Tongue (tissue), 2 donors: ENCODE data around the gene EXOSC5. TPM values are rescaled to one million over a fixed set of nuclear protein-coding genes. Genes with fewer than 3 reads are reported as not detected.
"Not testable (repeated sequence)": the region's sequence is repeated elsewhere in the genome, so short reads cannot be mapped to it uniquely, and the experiment has no call there.

Source experiments
- DNase-seq: peaks from one replicate; pipeline ENCODE4 v3.0.0-alpha.2; 2015
- total RNA-seq: library from RNA; depleted of rRNA; stranded (reverse); fragments of >200 nt; gene quantifications from one replicate; pipeline ENCODE4 v1.2.3, GENCODE V29; 2014

The EXOSC5 gene
- total RNA-seq = 18.2 TPM

DNA sequence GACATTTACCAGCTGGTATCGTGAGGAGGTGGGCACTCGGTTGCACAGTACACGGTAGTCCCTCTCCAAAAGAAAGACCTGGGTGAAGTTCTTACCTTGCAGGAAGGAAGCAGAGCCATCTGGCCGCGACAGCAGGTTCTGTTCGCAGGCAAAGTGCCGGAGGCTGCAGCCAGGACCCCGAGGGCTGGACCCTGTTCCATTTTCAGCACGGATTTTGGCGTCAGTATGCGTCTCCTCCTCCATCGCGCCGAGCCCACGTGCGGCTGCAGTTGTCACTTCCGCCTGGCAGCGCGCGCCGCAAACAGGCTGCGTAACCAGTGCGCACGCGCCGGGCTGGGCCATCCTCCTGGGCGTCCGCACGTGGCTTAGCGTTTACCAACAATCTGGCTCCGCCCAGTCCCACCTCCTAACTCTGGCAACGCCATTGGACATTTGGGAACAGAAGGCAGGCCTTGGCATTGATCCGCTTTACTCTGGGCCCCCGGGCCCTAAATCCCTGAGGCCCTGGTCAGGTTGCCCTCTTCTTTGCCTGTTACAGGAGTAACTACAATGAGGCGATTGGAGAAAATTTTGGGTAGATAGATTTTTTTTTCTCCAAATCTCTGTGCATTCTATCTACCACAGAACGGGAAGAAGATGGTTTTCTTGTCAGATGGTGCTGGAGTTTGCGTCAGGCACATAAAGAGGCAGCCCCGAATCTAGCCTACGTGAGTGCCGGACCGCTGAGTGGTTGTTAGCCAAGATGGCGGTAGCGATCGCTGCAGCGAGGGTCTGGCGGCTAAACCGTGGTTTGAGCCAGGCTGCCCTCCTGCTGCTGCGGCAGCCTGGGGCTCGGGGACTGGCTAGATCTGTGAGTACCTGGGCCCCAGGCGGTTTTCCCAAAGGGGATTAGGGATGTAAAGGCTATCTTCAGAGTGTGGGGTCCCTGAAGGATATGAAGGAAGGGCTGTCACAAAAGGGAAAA, at the start of gene EXOSC5, which contains the start of gene BCKDHA:
TSS of gene EXOSC5 (minus strand) at position 274 of the 964 bp plus-strand sequence. CDS start at position 243, 31 bp downstream.
TSS of gene BCKDHA (plus strand) at position 733 of the 964 bp plus-strand sequence. CDS start at position 743, 10 bp downstream.
- peak; percentile 100 for DNase-seq

DNA sequence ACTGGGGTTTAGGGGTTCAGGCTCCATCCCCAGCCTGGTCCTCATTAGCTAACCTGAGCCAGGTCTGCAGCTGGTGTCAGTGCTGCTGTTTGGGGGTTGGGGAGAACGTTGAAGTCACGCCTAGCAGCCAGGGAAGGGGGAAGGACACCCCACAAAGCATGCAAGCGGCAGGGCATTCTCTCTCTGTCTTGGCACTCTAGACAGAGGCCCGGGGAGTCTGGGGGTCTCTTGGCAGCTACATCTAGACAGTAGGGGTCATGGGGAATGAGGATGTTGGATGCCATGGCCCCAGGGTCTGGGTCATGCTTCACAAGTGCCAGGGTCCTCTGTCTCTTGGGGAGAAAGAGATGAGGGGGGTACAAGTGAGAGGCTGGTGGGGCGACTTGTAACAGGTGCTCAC, 48.4 kb upstream of the EXOSC5 start:
- no peak for DNase-seq

DNA sequence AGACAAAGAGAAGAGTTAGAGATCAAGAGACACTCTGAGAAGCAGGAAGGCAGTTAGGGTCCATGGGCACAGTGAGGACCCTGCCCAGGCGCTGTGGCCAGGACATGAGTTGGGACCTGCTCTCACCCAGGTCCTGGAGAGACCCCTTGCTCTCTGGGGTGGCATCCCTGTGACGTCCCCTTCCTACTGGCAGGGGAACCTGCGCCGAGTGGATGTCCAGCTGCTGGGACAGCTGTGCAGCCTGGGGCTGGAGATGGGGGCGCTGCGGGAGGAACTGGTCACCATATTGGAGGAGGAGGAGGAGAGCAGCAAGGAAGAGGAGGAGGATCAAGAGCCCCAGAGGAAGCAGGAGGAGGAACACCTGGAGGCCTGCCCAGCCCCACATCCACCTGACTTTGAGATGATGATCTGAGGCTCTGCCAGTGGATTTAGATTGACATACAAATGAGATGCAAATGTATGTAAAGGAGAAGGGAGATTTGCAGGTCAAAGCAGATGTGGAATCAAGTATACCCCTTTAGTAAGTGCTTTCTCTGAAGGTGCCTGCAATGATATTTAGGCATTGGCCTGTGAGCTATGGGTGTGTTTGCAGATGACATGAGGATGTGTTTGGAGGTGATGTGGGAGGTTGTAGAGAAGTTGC, 46.8 kb upstream of the EXOSC5 start:
- DNase-seq = no peak

DNA sequence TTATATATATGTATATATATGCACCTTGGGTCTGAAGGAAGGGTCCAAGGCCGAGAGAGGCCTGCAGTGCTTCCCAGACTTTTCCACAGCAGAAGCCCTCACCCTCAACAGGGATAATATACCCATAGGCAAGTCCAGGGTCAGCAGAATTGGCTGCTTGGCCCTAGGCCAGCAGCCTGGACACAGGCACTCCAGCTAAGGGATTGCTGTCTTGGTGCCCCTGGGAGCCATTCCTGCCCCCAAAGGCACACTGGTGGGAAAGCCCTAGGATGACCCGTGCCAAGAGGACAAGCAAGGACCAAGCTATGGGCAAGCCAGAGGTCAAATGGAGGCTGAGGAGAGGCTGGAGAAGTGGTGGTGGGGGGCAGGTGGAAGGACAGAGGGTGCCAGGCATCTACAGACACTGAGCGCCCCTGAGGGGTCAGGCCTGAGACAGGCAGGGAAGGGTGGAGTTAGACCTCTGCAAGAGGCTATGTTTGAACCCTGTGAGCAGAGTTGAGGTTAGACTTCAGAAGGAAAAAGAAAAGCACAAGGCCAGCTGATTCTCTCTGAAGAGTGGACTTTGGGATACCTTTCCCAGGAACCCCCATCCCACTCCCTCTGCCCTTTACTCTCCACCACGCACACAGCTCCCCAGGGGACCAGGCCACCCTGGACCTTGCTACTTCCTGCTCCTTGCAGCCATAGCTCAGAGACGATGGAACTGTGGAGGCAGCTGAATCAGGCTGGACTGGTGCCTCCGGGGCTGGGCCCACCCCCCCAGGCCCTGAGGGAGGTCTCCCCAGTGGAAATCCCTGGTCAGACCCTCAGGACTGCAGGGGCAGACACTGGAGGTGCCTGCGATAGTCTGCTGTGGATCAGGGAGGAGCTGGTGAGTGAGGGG, 45.6 kb upstream of the EXOSC5 start, which contains the start of gene ERICH4:
TSS of gene ERICH4 (plus strand) at position 684 of the 883 bp plus-strand sequence. CDS start at position 698, 14 bp downstream.
- DNase-seq = no peak

DNA sequence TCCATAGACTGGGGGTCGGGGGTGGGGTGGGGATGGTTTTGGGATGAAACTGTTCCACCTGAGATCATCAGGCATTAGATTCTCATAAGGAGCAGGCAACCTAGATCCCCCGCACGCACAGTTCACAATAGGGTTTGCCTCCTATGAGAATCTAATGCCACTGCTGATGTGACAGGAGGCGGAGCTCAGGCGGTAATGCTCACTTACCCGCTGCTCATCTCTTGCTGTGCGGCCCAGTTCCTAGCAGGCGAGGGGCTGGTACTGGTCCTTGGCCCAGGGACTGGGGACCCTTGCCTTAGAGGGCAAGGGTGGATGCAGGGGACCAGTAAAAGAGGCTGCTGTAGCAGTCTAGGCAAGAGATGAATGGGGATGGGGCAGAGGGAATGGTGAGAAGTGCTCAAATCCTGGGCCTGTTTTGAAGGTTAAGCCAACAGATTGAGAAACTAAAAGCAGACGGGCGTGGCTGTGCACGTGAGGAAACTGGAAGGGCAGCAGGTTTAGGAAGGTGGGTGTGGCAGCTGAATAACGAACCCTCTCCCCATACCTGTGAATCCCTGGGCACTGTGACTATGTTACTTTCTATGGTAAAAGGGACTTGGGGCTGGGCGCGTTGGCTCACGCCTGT, 44.3 kb upstream of the EXOSC5 start:
- DNase-seq = no peak

DNA sequence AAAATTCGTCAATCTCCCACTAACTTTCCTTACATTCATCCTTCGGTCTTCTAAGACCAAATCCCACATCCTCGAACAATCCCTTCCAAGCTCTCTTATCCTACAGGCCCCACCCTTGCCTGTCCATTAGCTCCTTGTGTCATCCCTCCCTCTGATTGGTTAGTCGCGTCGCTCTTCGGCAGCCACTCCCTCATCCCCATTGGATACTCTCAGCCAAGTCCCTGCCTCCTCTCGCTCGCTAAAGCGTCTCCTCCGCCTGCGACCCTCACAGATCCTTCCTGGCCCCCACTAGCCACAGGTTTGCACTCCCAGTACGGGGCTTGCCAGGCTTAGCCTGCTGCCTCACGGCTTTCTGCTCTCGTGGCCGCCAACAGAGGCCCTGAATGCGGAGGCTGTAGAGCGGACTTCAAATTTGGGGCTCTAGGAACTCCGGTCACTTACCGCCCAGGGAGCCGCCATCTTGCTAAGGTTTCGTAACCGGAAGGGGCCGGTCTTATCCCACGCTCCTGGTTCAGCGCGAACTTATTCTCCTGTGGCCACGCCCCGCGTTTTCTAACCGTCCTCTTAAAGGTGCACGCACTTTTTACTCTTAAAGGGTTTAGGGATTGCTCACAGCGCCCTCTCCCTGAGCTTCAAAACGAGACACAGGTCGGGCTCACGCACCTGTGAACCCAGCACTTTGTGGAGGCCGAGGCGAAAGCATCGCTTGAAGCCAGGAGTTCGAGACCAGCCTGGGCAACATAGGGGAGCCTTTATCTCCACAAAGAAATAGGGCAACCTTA, 42.5 kb upstream of the EXOSC5 start, which contains the start of gene DMAC2:
TSS of gene DMAC2 (minus strand) at position 472 of the 782 bp plus-strand sequence. CDS start at position 459, 13 bp downstream.
- peak; percentile 99 for DNase-seq

DNA sequence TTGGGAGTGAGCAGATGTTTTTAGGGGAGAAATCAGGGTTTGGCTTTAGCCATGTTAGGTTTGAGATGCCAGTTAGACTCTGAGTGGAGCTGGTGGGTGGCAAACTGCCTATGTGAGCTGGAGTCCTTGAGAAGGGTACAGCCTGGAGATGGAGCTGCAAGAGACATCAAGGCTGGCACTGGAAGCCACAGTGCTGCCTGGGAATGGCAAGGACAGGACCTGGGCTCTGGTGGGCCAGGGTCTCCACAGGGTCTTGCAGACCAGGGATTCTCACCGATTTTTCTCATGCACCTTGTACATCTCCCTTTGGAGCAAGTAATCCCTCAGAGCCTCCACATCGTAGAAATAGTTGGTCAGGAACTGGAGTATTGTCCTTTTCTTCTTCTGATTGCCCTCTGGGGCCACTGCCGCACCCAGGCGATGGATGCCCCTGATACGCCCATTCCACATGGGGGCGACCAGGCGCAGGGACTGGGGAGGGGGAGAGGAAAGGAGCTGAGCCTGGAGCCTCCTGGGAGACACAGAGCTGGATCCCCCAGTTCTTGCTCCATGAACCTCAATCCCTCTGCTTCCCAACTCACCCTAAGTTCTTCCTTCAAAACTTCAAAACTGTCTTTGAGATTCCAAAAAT, 40.9 kb upstream of the EXOSC5 start:
- no peak for DNase-seq

DNA sequence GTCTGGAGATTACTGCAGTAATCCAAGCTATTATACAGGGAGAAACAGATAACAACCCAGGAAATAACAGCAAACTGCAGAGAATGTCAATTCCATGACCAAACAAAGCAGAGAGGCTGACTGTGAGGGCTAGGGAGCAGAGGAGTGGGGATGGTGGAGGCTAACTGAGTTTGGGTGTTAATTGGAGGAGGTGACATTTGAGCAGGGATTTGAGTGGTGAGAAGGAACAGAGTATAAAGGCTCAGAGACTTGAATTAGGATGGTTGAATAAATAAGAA, 39.5 kb upstream of the EXOSC5 start:
- DNase-seq = no peak

DNA sequence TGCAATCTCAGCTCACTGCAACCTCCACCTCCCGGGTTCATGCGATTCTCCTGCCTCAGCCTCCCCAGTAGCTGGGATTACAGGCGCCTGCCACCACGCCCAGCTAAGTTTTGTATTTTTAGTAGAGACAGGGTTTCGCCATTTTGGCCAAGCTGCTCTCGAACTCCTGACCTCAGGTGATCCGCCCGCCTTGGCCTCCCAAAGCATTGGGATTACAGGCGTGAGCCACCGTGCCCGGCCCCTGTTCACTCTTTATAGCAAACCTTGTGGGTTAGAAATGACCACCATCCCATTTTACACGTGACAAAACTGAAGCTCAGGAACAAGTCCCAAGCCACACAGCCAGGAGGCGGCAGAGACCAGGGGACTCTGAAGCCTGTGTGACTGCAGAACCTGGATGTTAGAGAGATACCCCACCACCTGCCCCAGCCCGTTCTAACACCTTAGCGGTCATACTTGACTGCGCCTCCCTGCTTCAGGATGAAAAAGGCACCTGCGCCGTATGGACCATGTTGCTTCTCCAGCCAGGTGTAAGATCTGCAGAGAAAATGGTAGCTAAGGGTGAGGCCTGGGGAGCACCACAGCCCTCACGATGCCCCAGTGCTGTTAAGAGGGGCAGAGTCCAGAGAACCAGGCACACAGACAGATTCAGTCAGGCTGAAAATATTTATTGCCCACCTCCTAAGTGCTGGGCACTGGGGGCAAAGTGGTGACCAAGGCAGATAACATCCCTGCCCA, 38.9 kb upstream of the EXOSC5 start:
- DNase-seq = no peak

DNA sequence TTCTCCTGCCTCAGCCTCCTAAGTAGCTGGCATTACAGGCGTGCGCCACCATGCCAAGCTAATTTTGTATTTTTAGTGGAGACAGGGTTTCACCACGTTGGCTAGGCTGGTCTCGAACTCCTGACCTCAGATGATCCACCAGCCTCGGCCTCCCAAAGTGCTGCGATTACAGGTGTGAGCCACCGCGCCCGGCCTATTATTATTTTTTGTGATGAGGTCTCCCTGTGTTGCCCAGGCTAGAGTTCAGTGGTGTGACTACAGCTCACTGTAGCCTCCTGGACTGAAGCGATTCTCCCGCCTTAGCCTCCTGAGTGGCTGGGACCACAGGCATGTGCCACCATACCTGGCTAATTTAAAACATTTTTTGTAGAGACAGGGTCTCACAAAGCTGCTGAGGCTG, 38.2 kb upstream of the EXOSC5 start:
- not testable (repeated sequence) for DNase-seq

DNA sequence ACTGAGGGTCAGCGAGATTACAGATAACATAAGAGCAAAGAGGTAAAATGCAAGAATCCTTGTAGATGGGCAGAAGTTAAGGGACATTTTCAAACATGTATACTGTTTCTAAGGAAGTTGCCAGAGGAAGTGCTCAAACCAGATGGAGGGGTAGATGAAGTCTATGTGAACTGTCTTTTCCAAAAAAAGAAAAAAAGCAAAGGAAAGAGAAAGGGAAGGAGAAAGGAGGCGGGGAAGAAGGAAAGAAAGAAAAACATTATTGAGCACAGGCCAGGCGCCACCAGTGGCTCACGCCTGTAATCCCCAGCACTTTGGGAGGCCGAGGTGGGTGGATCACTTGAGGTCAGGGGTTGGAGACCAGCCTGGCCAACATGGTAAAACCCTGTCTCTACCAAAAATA, 37.3 kb upstream of the EXOSC5 start:
- no peak for DNase-seq

DNA sequence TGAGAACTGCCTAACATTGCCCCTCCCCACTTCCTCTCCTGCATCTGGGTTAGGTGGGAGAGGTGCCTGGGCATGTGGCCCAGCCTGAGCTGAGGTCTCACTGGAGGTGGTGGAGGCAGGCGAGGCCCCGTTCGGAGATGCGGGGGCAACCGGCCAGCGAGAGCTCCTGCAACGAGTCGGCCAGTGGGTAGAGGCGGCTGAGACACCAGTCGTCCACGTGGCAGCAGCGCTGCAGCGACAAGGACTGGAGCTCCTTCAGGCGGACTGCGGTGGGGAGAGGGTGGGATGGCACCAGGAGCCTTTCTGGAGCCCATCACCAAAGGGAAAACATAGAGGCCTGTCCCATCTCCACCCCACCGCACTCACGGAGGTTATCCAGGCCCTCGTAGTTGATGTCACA, 36.0 kb upstream of the EXOSC5 start:
- DNase-seq = no peak

DNA sequence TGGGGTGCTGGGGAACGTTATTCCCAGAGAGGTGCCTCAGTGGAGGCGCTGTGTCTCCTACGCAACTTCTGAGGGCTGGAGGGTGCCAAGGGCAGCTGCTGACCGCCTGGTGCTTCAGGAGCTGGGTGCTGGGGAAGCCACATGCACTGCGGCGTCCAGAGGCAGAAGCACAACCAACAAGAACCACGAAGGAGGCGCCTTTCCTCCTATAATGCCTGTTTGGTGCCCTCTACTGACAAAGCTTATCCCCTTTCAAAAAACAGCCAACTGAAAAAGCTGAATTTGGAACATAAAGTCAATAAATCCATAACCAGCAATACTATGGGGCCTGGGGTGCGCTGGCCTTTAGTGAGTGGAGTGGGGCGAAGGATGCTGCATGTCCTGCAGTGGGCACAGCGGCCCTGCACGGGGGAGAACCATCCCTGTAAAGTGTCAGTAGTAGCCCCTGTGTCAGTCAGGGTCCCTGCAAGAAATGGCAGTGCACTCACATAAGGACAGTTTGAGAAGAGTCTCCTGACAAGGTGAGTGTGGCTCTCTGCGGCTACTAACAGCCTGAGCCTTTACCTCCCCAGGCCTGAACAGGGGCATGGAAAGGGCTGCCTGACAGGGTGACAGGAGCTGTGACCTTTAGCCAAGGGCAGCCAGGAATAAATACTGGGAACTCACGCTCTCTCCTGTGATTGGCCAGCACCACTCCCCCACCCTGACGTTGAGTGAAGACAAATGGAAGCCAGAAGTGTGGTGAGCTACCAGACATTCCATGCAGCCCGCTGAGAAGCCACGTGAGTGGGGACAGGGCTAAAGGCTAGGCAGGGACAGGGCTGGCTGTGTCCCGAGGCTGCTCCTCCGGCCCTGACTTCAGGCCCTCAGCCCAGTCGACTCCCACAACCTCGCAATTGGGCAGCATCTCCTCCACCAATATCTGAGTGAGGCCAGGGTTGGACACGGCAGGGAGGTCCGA, 34.5 kb upstream of the EXOSC5 start:
- DNase-seq = peak; percentile 24

DNA sequence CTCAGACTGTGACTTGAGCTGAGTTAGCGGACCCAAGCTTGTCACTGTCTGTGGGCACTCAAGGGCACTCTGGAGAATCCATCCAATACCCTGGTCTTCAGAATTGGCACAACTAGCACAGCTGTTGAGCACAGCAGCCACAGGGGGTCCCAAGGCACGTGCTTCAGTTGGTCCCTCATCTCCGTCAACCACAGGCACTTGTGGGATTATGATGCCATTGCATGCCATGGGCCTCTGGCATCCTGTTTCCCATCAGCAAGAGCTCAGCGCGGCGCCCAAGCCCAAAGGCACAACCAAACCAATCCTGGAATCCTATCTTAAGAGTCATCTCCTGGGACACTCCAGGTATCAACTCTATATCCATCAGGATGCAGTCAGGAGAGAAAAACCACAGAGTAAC, 33.8 kb upstream of the EXOSC5 start:
- DNase-seq = no peak

DNA sequence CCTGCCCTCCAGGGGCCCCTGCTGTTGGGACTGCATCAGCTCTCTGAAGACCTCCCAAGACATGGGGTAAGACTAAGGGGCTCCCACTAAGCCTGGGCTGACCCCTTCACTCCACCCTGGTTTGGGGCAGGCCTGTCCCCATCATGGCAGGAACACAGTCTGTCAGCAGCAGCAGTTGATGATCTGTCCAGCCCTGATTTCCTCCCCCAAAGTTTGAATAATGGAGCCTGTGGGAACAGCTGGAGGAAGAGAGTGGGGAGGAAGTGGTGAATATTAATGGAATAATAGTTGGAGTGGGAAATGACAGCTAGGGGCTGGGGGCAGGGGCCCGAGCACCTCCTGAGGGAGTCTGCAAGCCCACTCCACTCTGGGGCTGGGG, 31.3 kb upstream of the EXOSC5 start:
- no peak for DNase-seq

DNA sequence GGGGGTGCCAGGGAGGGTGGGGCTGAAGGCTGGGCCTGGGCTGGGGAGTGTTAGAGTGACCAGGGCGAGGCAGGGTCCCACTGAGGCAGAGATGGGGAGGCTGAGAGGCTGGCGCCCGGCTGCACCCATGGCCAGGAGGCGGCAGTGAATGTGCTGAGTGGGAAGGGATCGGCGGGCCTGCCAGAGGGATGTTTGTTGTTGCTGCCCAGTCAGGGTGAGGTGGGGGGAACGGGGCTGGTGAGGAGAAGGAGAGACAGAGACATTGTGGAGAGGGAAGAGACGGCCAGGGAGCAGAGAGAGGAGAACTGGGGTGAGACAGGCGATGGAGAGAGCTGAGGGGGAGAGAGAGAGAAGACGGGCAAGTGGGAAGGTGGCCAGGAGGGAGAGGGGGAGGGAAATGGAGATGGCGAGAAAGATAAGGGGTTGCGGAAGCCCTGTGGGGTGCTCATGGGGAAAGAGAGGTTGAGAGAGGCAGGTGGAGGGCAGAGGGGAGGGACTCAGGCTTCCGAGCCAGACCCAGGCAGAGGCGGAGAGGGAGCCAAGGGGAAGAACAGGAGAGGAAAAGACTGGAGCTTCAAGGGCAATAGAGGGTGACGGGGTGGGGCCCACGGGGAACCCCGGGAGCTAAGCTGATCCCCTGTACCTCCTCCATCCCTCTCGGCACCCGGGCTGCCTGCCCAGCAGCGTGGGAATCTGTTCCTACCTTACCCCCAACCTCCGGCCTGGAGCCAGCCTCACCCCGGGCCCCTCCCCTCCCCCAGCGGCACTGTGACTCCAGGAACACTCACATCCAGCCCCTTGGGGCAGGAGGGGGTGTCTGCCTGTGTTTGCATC, 30.7 kb upstream of the EXOSC5 start:
- peak; percentile 35 for DNase-seq

DNA sequence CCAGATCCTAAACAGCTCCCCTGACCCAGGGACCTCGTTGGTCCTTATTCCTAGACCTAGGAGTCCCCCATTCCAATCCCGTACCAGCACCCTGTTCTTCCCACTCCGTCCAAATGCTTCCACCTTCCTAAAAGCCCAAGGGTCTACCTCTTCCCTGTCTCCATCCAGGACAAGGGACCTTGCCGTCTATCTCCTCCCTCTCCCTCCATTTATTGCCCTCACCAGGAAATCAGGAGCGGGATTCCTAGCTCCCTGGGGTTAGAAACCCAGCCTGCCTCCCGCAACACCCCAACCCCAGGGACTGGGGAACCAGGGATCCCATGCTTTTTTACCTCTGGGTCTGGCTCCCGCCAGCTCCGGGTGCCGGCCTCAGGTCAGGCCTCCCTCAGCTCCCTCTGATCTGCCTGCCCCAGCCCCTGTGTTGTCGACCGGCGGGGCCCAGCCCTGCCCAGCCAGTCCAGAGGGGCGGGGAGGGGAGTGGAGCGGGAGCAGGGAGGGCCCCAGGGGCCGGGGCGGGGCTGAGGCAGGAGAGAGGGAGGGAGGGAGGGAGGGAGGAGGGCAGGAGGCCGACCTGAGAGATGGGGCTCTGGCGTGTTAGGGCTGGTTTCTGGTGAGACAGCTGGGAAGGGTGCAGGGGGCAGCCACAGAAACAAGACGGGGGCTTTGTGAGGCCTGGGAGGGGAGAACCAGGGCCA, 29.9 kb upstream of the EXOSC5 start, which contains the start of gene B3GNT8:
TSS of gene B3GNT8 (minus strand) at position 423 of the 695 bp plus-strand sequence. CDS start 596 bp downstream, outside the sequence.
- DNase-seq = peak; percentile 84
